ENCODE data around the gene PLCB3.

The PLCB3 gene

GRCh38 chr11:64252003-64252872 is 908 bp downstream of the PLCB3 start:
- DNase-seq (ENCODE audit: low spot score in 2 of 2) (no peak), ATAC-seq (replicated peaks; ENCODE audit: extremely low read depth, poor library complexity, severe bottlenecking) (no peak)
- Mint-ChIP-seq H3K36me3 (ENCODE audit: insufficient read depth) (peaks cover 6% of the 10 kb centered on the region), H3K9me3 (no peaks in the 10 kb centered on the region), H3K27me3 (no peaks in the 10 kb centered on the region), H3K27ac (ENCODE audit: low read depth) (peak overlapping the region; percentile 87), H3K4me1 (peaks cover 24% of the 10 kb centered on the region), H3K4me3 (peak overlapping the region; percentile 91)

- Mint-ChIP-seq H3K27ac (ENCODE audit: low read depth) (no peak overlapping the region), H3K9me3 (no peaks in the 10 kb centered on the region), H3K4me1 (peaks cover 16% of the 10 kb centered on the region), H3K27me3 (no peaks in the 10 kb centered on the region), H3K36me3 (ENCODE audit: insufficient read depth) (peaks cover 10% of the 10 kb centered on the region), H3K4me3 (peak overlapping the region; percentile 91)
- DNase-seq (ENCODE audit: low spot score in 2 of 2) (no peak), ATAC-seq (replicated peaks; ENCODE audit: extremely low read depth, poor library complexity, severe bottlenecking) (no peak)
Measured at GRCh38 chr11:64253043-64253442, 1.7 kb downstream of the PLCB3 start.

GRCh38 chr11:64253481-64253880 is 2.2 kb downstream of the PLCB3 start:
- ATAC-seq (replicated peaks; ENCODE audit: extremely low read depth, poor library complexity, severe bottlenecking) (no peak), DNase-seq (ENCODE audit: low spot score in 2 of 2) (no peak)
- Mint-ChIP-seq H3K4me1 (peaks cover 12% of the 10 kb centered on the region), H3K9me3 (no peaks in the 10 kb centered on the region), H3K4me3 (no peak overlapping the region), H3K27ac (ENCODE audit: low read depth) (no peak overlapping the region), H3K36me3 (ENCODE audit: insufficient read depth) (peaks cover 10% of the 10 kb centered on the region), H3K27me3 (no peaks in the 10 kb centered on the region)

GRCh38 chr11:64254326-64254725 is 3.0 kb downstream of the PLCB3 start:
- Mint-ChIP-seq H3K4me3 (no peak overlapping the region), H3K27ac (ENCODE audit: low read depth) (no peak overlapping the region), H3K36me3 (ENCODE audit: insufficient read depth) (peaks cover 12% of the 10 kb centered on the region), H3K27me3 (no peaks in the 10 kb centered on the region), H3K9me3 (no peaks in the 10 kb centered on the region), H3K4me1 (peaks cover 13% of the 10 kb centered on the region)
- DNase-seq (ENCODE audit: low spot score in 2 of 2) (no peak), ATAC-seq (replicated peaks; ENCODE audit: extremely low read depth, poor library complexity, severe bottlenecking) (no peak)

- H3K27ac Mint-ChIP-seq (ENCODE audit: low read depth), result no peak overlapping the region
- H3K4me3 Mint-ChIP-seq, result no peak overlapping the region
- H3K4me1 Mint-ChIP-seq, result peaks cover 23% of the 10 kb centered on the region
- H3K27me3 Mint-ChIP-seq, result no peaks in the 10 kb centered on the region
- DNase-seq (ENCODE audit: low spot score in 2 of 2) (no peak), ATAC-seq (replicated peaks; ENCODE audit: extremely low read depth, poor library complexity, severe bottlenecking) (no peak)
- H3K36me3 Mint-ChIP-seq (ENCODE audit: insufficient read depth), result peaks cover 15% of the 10 kb centered on the region
- no peaks in the 10 kb centered on the region for H3K9me3 Mint-ChIP-seq
Measured at GRCh38 chr11:64255135-64256128, 4.1 kb downstream of the PLCB3 start.

GRCh38 chr11:64256300-64256699 is 5.0 kb downstream of the PLCB3 start:
- DNase-seq (ENCODE audit: low spot score in 2 of 2), result no peak
- Mint-ChIP-seq H3K4me3 (no peak overlapping the region), H3K27ac (ENCODE audit: low read depth) (no peak overlapping the region), H3K9me3 (no peaks in the 10 kb centered on the region), H3K36me3 (ENCODE audit: insufficient read depth) (peaks cover 13% of the 10 kb centered on the region), H3K27me3 (no peaks in the 10 kb centered on the region), H3K4me1 (peaks cover 23% of the 10 kb centered on the region)
- ATAC-seq (replicated peaks; ENCODE audit: extremely low read depth, poor library complexity, severe bottlenecking), result no peak

- Mint-ChIP-seq H3K27ac (ENCODE audit: low read depth) (no peak overlapping the region), H3K27me3 (no peaks in the 10 kb centered on the region), H3K4me1 (peaks cover 15% of the 10 kb centered on the region), H3K36me3 (ENCODE audit: insufficient read depth) (peaks cover 11% of the 10 kb centered on the region), H3K9me3 (no peaks in the 10 kb centered on the region), H3K4me3 (no peak overlapping the region)
- DNase-seq (ENCODE audit: low spot score in 2 of 2) (no peak), ATAC-seq (replicated peaks; ENCODE audit: extremely low read depth, poor library complexity, severe bottlenecking) (no peak)
Measured at GRCh38 chr11:64258356-64258755, 7.0 kb downstream of the PLCB3 start.

- Mint-ChIP-seq H3K4me1 (peaks cover 11% of the 10 kb centered on the region), H3K9me3 (no peaks in the 10 kb centered on the region), H3K27me3 (no peaks in the 10 kb centered on the region), H3K36me3 (ENCODE audit: insufficient read depth) (peaks cover 11% of the 10 kb centered on the region), H3K27ac (ENCODE audit: low read depth) (no peak overlapping the region), H3K4me3 (no peak overlapping the region)
- no peak for DNase-seq (ENCODE audit: low spot score in 2 of 2)
- no peak for ATAC-seq (replicated peaks; ENCODE audit: extremely low read depth, poor library complexity, severe bottlenecking)
Measured at GRCh38 chr11:64258946-64259532, 7.7 kb downstream of the PLCB3 start.

GRCh38 chr11:64259533-64260067 is 8.3 kb downstream of the PLCB3 start:
- DNase-seq (ENCODE audit: low spot score in 2 of 2) (no peak), ATAC-seq (replicated peaks; ENCODE audit: extremely low read depth, poor library complexity, severe bottlenecking) (no peak)
- peaks cover 11% of the 10 kb centered on the region for H3K36me3 Mint-ChIP-seq (ENCODE audit: insufficient read depth)
- no peak overlapping the region for H3K4me3 Mint-ChIP-seq
- peaks cover 11% of the 10 kb centered on the region for H3K4me1 Mint-ChIP-seq
- no peaks in the 10 kb centered on the region for H3K9me3 Mint-ChIP-seq
- H3K27me3 Mint-ChIP-seq, result no peaks in the 10 kb centered on the region
- H3K27ac Mint-ChIP-seq (ENCODE audit: low read depth), result peak overlapping the region; percentile 47

- no peak for ATAC-seq (replicated peaks; ENCODE audit: extremely low read depth, poor library complexity, severe bottlenecking)
- Mint-ChIP-seq H3K27me3 (no peaks in the 10 kb centered on the region), H3K9me3 (no peaks in the 10 kb centered on the region), H3K4me3 (no peak overlapping the region), H3K27ac (ENCODE audit: low read depth) (peak overlapping the region; percentile 47), H3K4me1 (peaks cover 11% of the 10 kb centered on the region), H3K36me3 (ENCODE audit: insufficient read depth) (peaks cover 11% of the 10 kb centered on the region)
- no peak for DNase-seq (ENCODE audit: low spot score in 2 of 2)
Measured at GRCh38 chr11:64260147-64260708, 8.9 kb downstream of the PLCB3 start.

- Mint-ChIP-seq H3K27me3 (no peaks in the 10 kb centered on the region), H3K4me3 (no peak overlapping the region), H3K27ac (ENCODE audit: low read depth) (no peak overlapping the region), H3K4me1 (peaks cover 11% of the 10 kb centered on the region), H3K36me3 (ENCODE audit: insufficient read depth) (peaks cover 13% of the 10 kb centered on the region), H3K9me3 (no peaks in the 10 kb centered on the region)
- no peak for DNase-seq (ENCODE audit: low spot score in 2 of 2)
- no peak for ATAC-seq (replicated peaks; ENCODE audit: extremely low read depth, poor library complexity, severe bottlenecking)
Measured at GRCh38 chr11:64261556-64262080, 10.3 kb downstream of the PLCB3 start.

Data from central memory CD8-positive, alpha-beta T cell (primary cell).